PC-3 (cell line): Measurements from ENCODE around the gene INO80C. TPM values are rescaled to one million over a fixed set of nuclear protein-coding genes. Genes with fewer than 3 reads are reported as not detected.
A peak's percentile ranks its signal among the peaks of the same experiment; 100 is the strongest.

Source experiments
- ATAC-seq: fragments of 200-7000 bp; cut with Tn5 transposase; 2 replicates; pipeline ENCODE4 v1.9.1; 2020; ENCODE audit warnings: mild to moderate bottlenecking, moderate library complexity
- BruUV-seq: library from RNA; stranded (reverse); fragments of 400-500 nt; replicated peaks from 2 replicates; lab custom pipeline; 2021; lab: Mats Ljungman, UMichigan
- CTCF ChIA-PET: fragments of 300-600 bp; sonication (Branson Sonifier 250); formaldehyde crosslinking; loops from one replicate; lab custom pipeline; 2022; ENCODE audit warnings: antibody characterized with exemption; lab: Charles Lee
- POLR2A ChIA-PET: fragments of 300-600 bp; sonication (Branson Sonifier 250); formaldehyde crosslinking; loops from one replicate; lab custom pipeline; 2022; ENCODE audit warnings: antibody characterized with exemption; ENCODE audit not compliant: unreplicated experiment; lab: Charles Lee
- DNase-seq: peaks from one replicate; pipeline ENCODE4 v3.0.0-alpha.2; 2015
- H2AFZ ChIP-seq: fragments of 300-600 bp; sonication (generic); 2 replicates; pipeline ENCODE4 v1.6.0; 2016; ENCODE audit warnings: antibody characterized with exemption, low read length
- H3F3A ChIP-seq: fragments of 300-600 bp; sonication (generic); one replicate; pipeline ENCODE4 v1.6.0; 2017; ENCODE audit warnings: antibody characterized with exemption, low read length, control low read depth, mild to moderate bottlenecking; ENCODE audit not compliant: unreplicated experiment
- H3K27ac ChIP-seq: fragments of 300-600 bp; sonication (generic); 2 replicates; pipeline ENCODE4 v1.5.1; 2016; ENCODE audit warnings: mild to moderate bottlenecking, low read length
- H3K27me3 ChIP-seq: fragments of 300-600 bp; sonication (generic); 2 replicates; pipeline ENCODE4 v1.6.1; 2016; ENCODE audit warnings: low read length, mixed read lengths
- H3K36me3 ChIP-seq: fragments of 300-600 bp; sonication (generic); 2 replicates; pipeline ENCODE4 v1.6.1; 2016; ENCODE audit warnings: low read depth, mixed run types, low read length, mixed read lengths
- H3K4me1 ChIP-seq: fragments of 300-600 bp; sonication (generic); 2 replicates; pipeline ENCODE4 v1.5.1; 2016; ENCODE audit warnings: low read length; ENCODE audit not compliant: insufficient read depth
- H3K4me2 ChIP-seq: fragments of 300-600 bp; sonication (generic); 2 replicates; pipeline ENCODE4 v1.6.0; 2016; ENCODE audit warnings: low read length
- H3K4me3 ChIP-seq: fragments of 300-600 bp; sonication (generic); 2 replicates; pipeline ENCODE4 v1.5.1; 2016; ENCODE audit warnings: mild to moderate bottlenecking, low read length, mixed read lengths
- H3K79me2 ChIP-seq: fragments of 300-600 bp; sonication (generic); 2 replicates; pipeline ENCODE4 v1.6.1; 2017; ENCODE audit warnings: low read length, mixed read lengths
- H3K9ac ChIP-seq: fragments of 300-600 bp; sonication (generic); 2 replicates; pipeline ENCODE4 v1.6.0; 2016; ENCODE audit warnings: mild to moderate bottlenecking, low read length
- H3K9me2 ChIP-seq: fragments of 300-600 bp; sonication (generic); replicated peaks from 2 replicates; pipeline ENCODE4 v1.6.1; 2016; ENCODE audit warnings: mixed run types, low read length, mixed read lengths
- H3K9me3 ChIP-seq: fragments of 300-600 bp; sonication (generic); 2 replicates; pipeline ENCODE4 v1.6.1; 2016; ENCODE audit warnings: low read length, mixed read lengths
- H4K20me1 ChIP-seq: fragments of 300-600 bp; sonication (generic); 2 replicates; pipeline ENCODE4 v1.6.1; 2016; ENCODE audit warnings: low read length, mixed read lengths
- CTCF ChIP-seq: fragments of 300-600 bp; sonication (generic); conservative IDR thresholded peaks from 2 replicates; pipeline ENCODE4 v1.5.1; 2017; ENCODE audit warnings: antibody characterized with exemption, low read depth, mild to moderate bottlenecking, low read length
- EZH2 ChIP-seq: fragments of 300-600 bp; sonication (generic); IDR thresholded peaks from one replicate; pipeline ENCODE4 v1.6.1; 2017; ENCODE audit warnings: antibody characterized with exemption, mild to moderate bottlenecking, low read length; ENCODE audit not compliant: unreplicated experiment
- EZH2phosphoT487 ChIP-seq: fragments of 300-600 bp; sonication (generic); IDR thresholded peaks from 2 replicates; pipeline ENCODE4 v1.6.1; 2018; ENCODE audit warnings: mild to moderate bottlenecking, antibody characterized with exemption, low read length, borderline replicate concordance
- intact Hi-C: fragments of 100-400 bp; cut with micrococcal nuclease; formaldehyde crosslinking; loops from 2 replicates; pipeline ENCODE4 v1.9.0; 2023
- total RNA-seq: library from RNA; depleted of rRNA; stranded (reverse); fragments of >200 nt; gene quantifications from 2 replicates; pipeline ENCODE4 v1.2.3, GENCODE V29; 2014

Gene INO80C
- total RNA-seq, 1 experiment from 2014 or later = 6.8 TPM

- Histone ChIP-seq H3K4me1 (peaks cover 11% of the 10 kb centered on the region), H3K36me3 (no peaks in the 10 kb centered on the region), H3K4me3 (no peak overlapping the region), H3K4me2 (no peak overlapping the region), H3K27ac (no peak overlapping the region), H3K9me3 (no peaks in the 10 kb centered on the region), H3K79me2 (peaks cover 4% of the 10 kb centered on the region; the same call in 1 of the 2 replicates), H3F3A (no peaks in the 10 kb centered on the region), H3K27me3 (no peaks in the 10 kb centered on the region), H3K9me2 (no peaks in the 10 kb centered on the region), H2AFZ (no peak overlapping the region), H3K9ac (no peak overlapping the region), H4K20me1 (no peaks in the 10 kb centered on the region)
- TF ChIP-seq EZH2 = no peak
- no peak for TF ChIP-seq CTCF
- no peak for DNase-seq
- ATAC-seq = no peak
- no TSS peak for BruUV-seq
- ChIA-PET POLR2A (no interaction called here), CTCF (no interaction called here)
- intact Hi-C loops = no loop called here
These were observed 11.9 kb downstream of the INO80C start for GRCh38 chr18:35485852-35486251.

DNA sequence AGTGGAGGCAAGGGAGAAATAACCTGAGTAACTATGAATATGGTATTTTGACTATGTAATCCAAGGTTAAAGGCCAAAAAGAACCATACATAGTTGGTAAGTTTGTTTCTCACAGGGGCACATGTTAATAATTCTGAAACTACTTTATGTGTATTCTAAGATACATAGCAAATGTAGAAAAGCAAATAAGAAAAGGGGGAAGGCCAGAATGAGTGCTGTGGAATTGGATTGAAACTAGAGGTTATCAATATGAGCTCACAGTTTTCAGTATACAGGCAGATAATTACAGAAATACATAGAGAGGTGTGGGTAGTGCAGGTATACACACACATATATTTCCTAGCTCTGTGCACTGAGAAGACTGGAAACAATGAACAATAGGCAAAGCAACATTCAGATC, 13.7 kb downstream of the INO80C start:
- Histone ChIP-seq H3K4me3 (no peak overlapping the region), H3K27me3 (no peaks in the 10 kb centered on the region), H3F3A (no peaks in the 10 kb centered on the region), H3K9ac (no peak overlapping the region), H2AFZ (no peak overlapping the region), H3K79me2 (peaks cover 13% of the 10 kb centered on the region; the same call in 1 of the 2 replicates), H4K20me1 (no peaks in the 10 kb centered on the region), H3K36me3 (no peaks in the 10 kb centered on the region), H3K9me3 (no peaks in the 10 kb centered on the region), H3K9me2 (no peaks in the 10 kb centered on the region), H3K4me1 (peaks cover 29% of the 10 kb centered on the region), H3K4me2 (no peak overlapping the region), H3K27ac (no peak overlapping the region)
- no peak for ATAC-seq
- TF ChIP-seq CTCF (no peak), EZH2phosphoT487 (no peak), EZH2 (no peak)
- POLR2A ChIA-PET = no interaction called here
- no TSS peak for BruUV-seq
- no peak for DNase-seq
- CTCF ChIA-PET = no interaction called here
- intact Hi-C loops = no loop called here

DNA sequence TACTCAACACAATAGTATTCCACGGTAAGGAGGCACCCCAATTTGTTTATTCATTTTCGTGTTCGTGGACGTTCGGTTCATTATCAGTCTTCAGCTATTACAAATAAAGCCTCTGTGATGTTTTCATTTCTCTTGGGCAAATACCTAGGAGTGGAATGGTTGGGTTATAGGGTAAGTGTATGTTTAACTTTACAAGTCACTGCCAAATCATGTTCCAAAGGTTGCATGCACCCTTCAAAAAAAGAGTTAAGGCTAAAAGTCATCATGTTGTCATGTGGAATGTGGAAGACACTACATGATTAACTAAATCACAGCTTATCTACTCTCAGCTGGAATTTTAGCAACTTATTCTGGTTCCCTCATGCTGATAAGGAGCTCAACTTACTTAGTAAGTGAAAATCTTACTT, 15.8 kb downstream of the INO80C start:
- Histone ChIP-seq H3K4me3 (no peak overlapping the region), H3K27ac (peak overlapping the region; percentile 25; the same call in 1 of the 2 replicates), H4K20me1 (no peaks in the 10 kb centered on the region), H3K4me1 (peaks cover 45% of the 10 kb centered on the region), H3K27me3 (no peaks in the 10 kb centered on the region), H2AFZ (no peak overlapping the region), H3K9me3 (no peaks in the 10 kb centered on the region), H3K4me2 (no peak overlapping the region), H3K9ac (no peak overlapping the region), H3F3A (no peaks in the 10 kb centered on the region), H3K79me2 (peaks cover 24% of the 10 kb centered on the region), H3K36me3 (no peaks in the 10 kb centered on the region), H3K9me2 (no peaks in the 10 kb centered on the region)
- ATAC-seq = no peak
- POLR2A ChIA-PET = no interaction called here
- peak; percentile 28 for DNase-seq
- TF ChIP-seq EZH2 = no peak
- TF ChIP-seq CTCF = no peak
- TF ChIP-seq EZH2phosphoT487 = no peak
- CTCF ChIA-PET = no interaction called here
- no TSS peak for BruUV-seq
- intact Hi-C loops = loop anchor here (2.0 kb wide), 1 partner anchor 15 kb away; the partner anchor contains the start of gene INO80C
